SK-N-DZ (cell line): ENCODE measurements around the gene TENM3.
A peak's percentile ranks its signal among the peaks of the same experiment; 100 is the strongest.
"Not testable (repeated sequence)": the region's sequence is repeated elsewhere in the genome, so short reads cannot be mapped to it uniquely, and the experiment has no call there.

ENCODE experiments used
- DNase-seq: peaks from one replicate; pipeline ENCODE4 v3.0.0-alpha.2; 2015; ENCODE audit warnings: low spot score

TENM3 gene

GRCh38 chr4:182337366-182337765, 94.2 kb downstream of the TENM3 start:
- DNase-seq = no peak

- DNase-seq = no peak
These were observed 94.9 kb downstream of the TENM3 start for GRCh38 chr4:182338063-182338462.

GRCh38 chr4:182338746-182339145, 95.5 kb downstream of the TENM3 start:
- DNase-seq = no peak

- no peak for DNase-seq
These were observed 96.0 kb downstream of the TENM3 start for GRCh38 chr4:182339221-182339641.

- no peak for DNase-seq
These were observed 100.3 kb downstream of the TENM3 start for GRCh38 chr4:182343453-182343852.

- no peak for DNase-seq
These were observed 101.8 kb downstream of the TENM3 start for GRCh38 chr4:182344968-182345367.

GRCh38 chr4:182346250-182346649, 103.0 kb downstream of the TENM3 start:
- no peak for DNase-seq

- no peak for DNase-seq
These were observed 103.6 kb downstream of the TENM3 start for GRCh38 chr4:182346675-182347375.

- DNase-seq = no peak
These were observed 105.7 kb downstream of the TENM3 start for GRCh38 chr4:182348779-182349326.

- DNase-seq = no peak
These were observed 106.8 kb downstream of the TENM3 start for GRCh38 chr4:182350041-182350440.

- DNase-seq = no peak
These were observed 108.3 kb downstream of the TENM3 start for GRCh38 chr4:182351485-182351884.

- no peak for DNase-seq
These were observed 110.9 kb downstream of the TENM3 start for GRCh38 chr4:182354106-182354505.

- DNase-seq = no peak
These were observed 111.7 kb downstream of the TENM3 start for GRCh38 chr4:182354867-182355266.

GRCh38 chr4:182367153-182367552, 124.0 kb downstream of the TENM3 start:
- no peak for DNase-seq

- no peak for DNase-seq
These were observed 126.0 kb downstream of the TENM3 start for GRCh38 chr4:182369211-182369610.

GRCh38 chr4:182370491-182370890, 127.3 kb downstream of the TENM3 start:
- no peak for DNase-seq

GRCh38 chr4:182380771-182381181, 137.6 kb downstream of the TENM3 start:
- no peak for DNase-seq

- DNase-seq = no peak
These were observed 139.7 kb downstream of the TENM3 start for GRCh38 chr4:182382941-182383340.

GRCh38 chr4:182384631-182385091, 141.5 kb downstream of the TENM3 start:
- no peak for DNase-seq

GRCh38 chr4:182385897-182386296, 142.7 kb downstream of the TENM3 start:
- no peak for DNase-seq

- DNase-seq = not testable (repeated sequence)
These were observed 143.4 kb downstream of the TENM3 start for GRCh38 chr4:182386576-182386975.

GRCh38 chr4:182391111-182391684, 148.0 kb downstream of the TENM3 start:
- DNase-seq = peak; percentile 4

- no peak for DNase-seq
These were observed 151.0 kb downstream of the TENM3 start for GRCh38 chr4:182394181-182394580.
